Measurements from ENCODE around the gene ZNRF1. TPM values are rescaled to one million over a fixed set of nuclear protein-coding genes. Genes with fewer than 3 reads are reported as not detected.
"Not testable (repeated sequence)": the region's sequence is repeated elsewhere in the genome, so short reads cannot be mapped to it uniquely, and the experiment has no call there.

Gene ZNRF1
- total and polyA plus RNA-seq, 4 donors: 13.2 to 103 (median 54.9) TPM

DNA sequence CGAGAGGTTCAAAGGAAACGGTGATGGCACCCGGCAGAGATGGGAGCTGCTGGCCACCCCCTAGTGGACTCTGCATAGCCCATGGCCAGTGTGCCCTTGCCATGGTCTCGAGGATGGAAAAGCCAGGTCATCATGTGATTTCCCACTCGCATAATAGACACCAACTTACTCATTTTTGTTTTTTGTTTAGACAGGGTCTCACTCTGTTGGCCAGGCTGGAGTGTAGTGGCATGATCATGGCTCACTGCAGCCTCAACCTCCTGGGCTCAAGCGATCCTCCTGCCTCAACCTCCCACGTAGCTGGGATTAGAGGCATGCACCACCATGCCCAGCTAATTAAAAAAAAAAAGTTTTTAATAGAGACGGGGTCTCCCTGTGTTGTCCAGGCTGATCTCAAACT, 90.1 kb downstream of the ZNRF1 start:
- no peaks in the 10 kb centered on the region for H3K9me3 ChIP-seq (ENCODE audit: control insufficient read depth, insufficient read depth, low read length)
- H3K36me3 ChIP-seq (ENCODE audit: control insufficient read depth, insufficient read depth, low read length): peaks cover 6% of the 10 kb centered on the region
- no peak for DNase-seq (ENCODE audit: low read depth in 4 of 6, low spot score in 6 of 6)
- 83% methylated on average over 6 of the region's 8 CpGs for WGBS (ENCODE audit: insufficient coverage)
- no peak overlapping the region for H3K4me3 ChIP-seq (ENCODE audit: low read depth, low read length)
- no peak overlapping the region for H3K27ac ChIP-seq (ENCODE audit: low read depth, low read length)
- peaks cover 22% of the 10 kb centered on the region for H3K4me1 ChIP-seq (ENCODE audit: control insufficient read depth, insufficient read depth, low read length)
- no peaks in the 10 kb centered on the region for H3K27me3 ChIP-seq (ENCODE audit: control insufficient read depth, insufficient read depth, low read length)

DNA sequence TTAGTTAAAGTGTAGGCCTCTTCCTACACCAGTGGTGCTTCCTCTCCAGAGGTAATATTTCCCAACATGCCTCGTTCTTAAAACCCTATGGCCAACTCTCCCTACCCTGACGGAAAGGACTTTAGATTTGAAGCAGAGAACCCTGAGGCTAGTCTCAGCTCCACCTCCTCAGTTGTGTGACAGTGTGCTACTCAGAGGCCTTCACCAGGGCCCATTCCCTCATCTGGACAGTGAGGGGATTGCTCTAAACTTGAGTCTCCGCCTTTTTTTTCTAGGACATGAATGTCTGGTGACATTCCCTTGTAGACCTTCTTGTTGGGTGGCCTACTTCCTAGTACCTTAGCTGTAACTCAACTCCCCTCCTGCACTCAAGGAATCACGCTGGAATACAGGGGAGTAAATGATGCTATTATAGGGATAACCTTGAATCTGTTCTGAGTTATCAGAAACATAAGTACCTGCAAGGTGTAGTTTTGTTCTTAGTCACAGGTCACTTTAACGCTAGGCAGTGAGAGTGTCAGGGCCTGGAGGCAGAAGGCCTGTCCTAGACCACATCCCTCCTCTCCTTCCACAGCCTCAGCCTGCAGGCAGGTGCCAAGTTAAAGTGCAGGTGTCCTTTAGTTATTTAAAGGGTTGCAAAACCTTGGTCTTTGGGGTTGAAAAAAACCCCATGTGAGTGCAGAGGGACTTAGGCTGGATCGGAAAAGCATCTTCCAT, 90.8 kb downstream of the ZNRF1 start:
- no CpG with 5 or more reads among the region's 6 CpGs for WGBS (ENCODE audit: insufficient coverage)
- Histone ChIP-seq H3K4me3 (ENCODE audit: low read depth, low read length) (no peak overlapping the region), H3K4me1 (ENCODE audit: control insufficient read depth, insufficient read depth, low read length) (peaks cover 29% of the 10 kb centered on the region), H3K36me3 (ENCODE audit: control insufficient read depth, insufficient read depth, low read length) (peaks cover 12% of the 10 kb centered on the region), H3K27ac (ENCODE audit: low read depth, low read length) (no peak overlapping the region), H3K27me3 (ENCODE audit: control insufficient read depth, insufficient read depth, low read length) (no peaks in the 10 kb centered on the region), H3K9me3 (ENCODE audit: control insufficient read depth, insufficient read depth, low read length) (no peaks in the 10 kb centered on the region)
- no peak for DNase-seq (ENCODE audit: low read depth in 4 of 6, low spot score in 6 of 6)

DNA sequence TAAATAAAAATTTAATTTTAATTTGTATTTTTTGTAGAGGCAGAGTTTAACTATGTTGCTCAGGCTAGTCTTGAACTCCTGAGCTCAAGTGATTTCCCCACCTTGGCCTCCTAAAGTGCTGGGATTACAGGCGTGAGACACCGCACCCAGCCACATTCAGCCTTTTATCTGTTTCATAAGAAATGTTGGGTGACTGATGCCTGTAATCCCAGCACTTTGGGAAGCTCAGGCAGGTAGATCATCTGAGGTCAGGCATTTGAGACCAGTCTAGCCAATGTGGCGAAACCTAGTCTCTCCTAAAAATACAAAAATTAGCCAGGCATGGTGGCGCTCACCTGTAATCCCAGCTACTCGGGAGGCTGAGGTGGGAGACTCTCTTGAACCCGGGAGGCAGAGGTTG, 92.1 kb downstream of the ZNRF1 start:
- 94% methylated on average over 3 of the region's 6 CpGs for WGBS (ENCODE audit: insufficient coverage)
- H3K4me3 ChIP-seq (ENCODE audit: low read depth, low read length); DNase-seq (ENCODE audit: low read depth in 4 of 6, low spot score in 6 of 6); H3K27ac ChIP-seq (ENCODE audit: low read depth, low read length); H3K9me3 ChIP-seq (ENCODE audit: control insufficient read depth, insufficient read depth, low read length); H3K27me3 ChIP-seq (ENCODE audit: control insufficient read depth, insufficient read depth, low read length): not testable (repeated sequence)
- peaks cover 42% of the 10 kb centered on the region for H3K4me1 ChIP-seq (ENCODE audit: control insufficient read depth, insufficient read depth, low read length)
- peaks cover 24% of the 10 kb centered on the region for H3K36me3 ChIP-seq (ENCODE audit: control insufficient read depth, insufficient read depth, low read length)

DNA sequence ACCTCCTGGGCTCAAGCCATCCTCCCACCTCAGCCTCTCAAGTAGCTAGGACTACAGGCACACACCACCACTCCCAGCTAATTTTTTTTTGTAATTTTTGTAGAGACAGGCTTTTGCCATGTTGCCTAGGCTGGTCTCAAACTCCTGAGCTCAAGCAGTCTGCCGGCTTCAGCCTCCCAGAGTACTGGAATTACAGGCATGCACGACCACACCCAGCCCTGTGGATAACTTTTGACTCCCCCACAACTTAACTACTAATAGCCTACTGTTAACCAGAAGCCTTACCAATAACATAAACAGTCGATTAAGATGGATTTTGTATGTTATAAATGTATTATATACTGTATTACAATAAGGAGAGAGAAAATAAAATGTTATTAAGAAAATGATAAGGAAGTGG, 92.8 kb downstream of the ZNRF1 start:
- H3K4me1 ChIP-seq (ENCODE audit: control insufficient read depth, insufficient read depth, low read length): peaks cover 45% of the 10 kb centered on the region
- WGBS (ENCODE audit: insufficient coverage): 40% methylated on average over 1 of the region's 3 CpGs

DNA sequence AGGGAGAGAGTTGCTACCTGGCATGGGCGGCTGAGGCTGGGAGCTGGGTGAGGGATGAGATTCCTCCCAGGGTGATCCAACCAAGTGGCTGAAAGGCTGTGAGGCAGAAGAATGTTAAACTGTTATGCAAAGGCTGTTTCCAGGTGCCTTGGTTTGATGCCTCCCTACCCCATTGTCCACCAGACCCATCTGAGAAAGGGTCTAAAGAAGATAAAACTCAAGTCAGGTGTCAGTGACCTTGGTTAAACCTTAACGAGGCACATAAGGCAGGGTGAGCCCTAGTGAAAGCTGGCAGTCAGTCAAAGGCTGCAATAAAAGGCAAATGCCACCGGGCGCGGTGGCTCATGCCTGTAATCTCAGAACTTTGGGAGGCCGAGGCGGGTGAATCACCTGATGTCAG, 94.0 kb downstream of the ZNRF1 start:
- H3K4me1 ChIP-seq (ENCODE audit: control insufficient read depth, insufficient read depth, low read length): peaks cover 47% of the 10 kb centered on the region
- WGBS (ENCODE audit: insufficient coverage): 75% methylated on average over 7 of the region's 7 CpGs
- no peak for DNase-seq (ENCODE audit: low read depth in 4 of 6, low spot score in 6 of 6)
- peaks cover 29% of the 10 kb centered on the region for H3K36me3 ChIP-seq (ENCODE audit: control insufficient read depth, insufficient read depth, low read length)
- no peaks in the 10 kb centered on the region for H3K9me3 ChIP-seq (ENCODE audit: control insufficient read depth, insufficient read depth, low read length)
- H3K27me3 ChIP-seq (ENCODE audit: control insufficient read depth, insufficient read depth, low read length): no peaks in the 10 kb centered on the region
- no peak overlapping the region for H3K4me3 ChIP-seq (ENCODE audit: low read depth, low read length)
- H3K27ac ChIP-seq (ENCODE audit: low read depth, low read length): no peak overlapping the region

More for the DNA sequence above, 92.8 kb downstream of the ZNRF1 start:
- DNase-seq (ENCODE audit: low read depth in 4 of 6, low spot score in 6 of 6); H3K9me3 ChIP-seq (ENCODE audit: control insufficient read depth, insufficient read depth, low read length); H3K4me3 ChIP-seq (ENCODE audit: low read depth, low read length); H3K27ac ChIP-seq (ENCODE audit: low read depth, low read length); H3K27me3 ChIP-seq (ENCODE audit: control insufficient read depth, insufficient read depth, low read length): not testable (repeated sequence)
- H3K36me3 ChIP-seq (ENCODE audit: control insufficient read depth, insufficient read depth, low read length): peaks cover 28% of the 10 kb centered on the region

DNA sequence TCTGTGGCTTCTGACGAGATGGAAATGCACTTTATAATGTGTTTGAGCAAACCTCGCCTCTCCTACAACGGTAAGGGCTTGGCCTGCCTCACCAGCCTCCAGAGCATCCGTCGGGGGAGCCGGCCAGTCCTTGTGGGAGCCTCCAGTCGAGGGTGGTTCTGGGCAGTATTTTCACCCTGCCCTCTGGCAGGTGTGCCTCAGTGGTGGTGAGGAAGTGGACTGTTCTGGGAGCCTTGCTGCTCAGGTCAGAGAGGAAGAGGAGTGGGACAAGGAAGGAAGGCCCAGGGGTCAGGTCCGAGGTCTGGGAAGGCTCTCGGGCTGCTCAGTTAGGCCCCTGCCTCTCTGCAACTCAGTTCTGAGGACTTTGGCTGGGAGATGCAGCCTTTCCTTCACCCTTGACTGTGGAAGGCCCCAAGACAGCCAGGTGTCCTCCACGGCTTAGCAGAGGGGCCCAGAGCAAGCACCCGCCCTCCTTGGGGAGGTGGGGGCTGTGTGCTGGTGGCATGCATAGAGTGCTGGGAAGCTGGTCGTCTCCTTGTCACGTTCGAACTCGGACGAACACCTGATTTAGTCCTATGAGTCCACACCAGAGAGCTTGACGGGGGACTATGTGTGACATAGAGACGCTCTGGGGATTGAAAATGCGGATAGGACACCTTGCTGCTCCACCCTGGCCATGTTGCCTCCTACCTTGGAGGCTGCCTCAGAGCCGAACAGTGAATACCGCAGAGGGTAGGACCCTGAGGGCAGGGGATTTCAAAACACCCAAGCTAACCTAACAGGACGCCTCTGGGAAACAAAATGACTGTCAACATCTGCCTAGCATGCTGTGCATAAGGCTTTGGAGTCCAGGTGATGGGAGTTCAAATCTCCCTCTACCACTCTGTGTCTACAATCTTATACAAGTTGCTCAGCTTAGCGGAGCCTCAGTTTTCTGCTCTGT, 95.0 kb downstream of the ZNRF1 start:
- H3K36me3 ChIP-seq (ENCODE audit: control insufficient read depth, insufficient read depth, low read length): peaks cover 38% of the 10 kb centered on the region
- H3K9me3 ChIP-seq (ENCODE audit: control insufficient read depth, insufficient read depth, low read length): no peaks in the 10 kb centered on the region
- no peak overlapping the region for H3K4me3 ChIP-seq (ENCODE audit: low read depth, low read length)
- peak overlapping the region; percentile 61 for H3K27ac ChIP-seq (ENCODE audit: low read depth, low read length)
- H3K27me3 ChIP-seq (ENCODE audit: control insufficient read depth, insufficient read depth, low read length): no peaks in the 10 kb centered on the region
- DNase-seq (ENCODE audit: low read depth in 4 of 6, low spot score in 6 of 6): no peak
- H3K4me1 ChIP-seq (ENCODE audit: control insufficient read depth, insufficient read depth, low read length): peaks cover 51% of the 10 kb centered on the region
- 95% methylated on average over 22 of the region's 23 CpGs for WGBS (ENCODE audit: insufficient coverage)

DNA sequence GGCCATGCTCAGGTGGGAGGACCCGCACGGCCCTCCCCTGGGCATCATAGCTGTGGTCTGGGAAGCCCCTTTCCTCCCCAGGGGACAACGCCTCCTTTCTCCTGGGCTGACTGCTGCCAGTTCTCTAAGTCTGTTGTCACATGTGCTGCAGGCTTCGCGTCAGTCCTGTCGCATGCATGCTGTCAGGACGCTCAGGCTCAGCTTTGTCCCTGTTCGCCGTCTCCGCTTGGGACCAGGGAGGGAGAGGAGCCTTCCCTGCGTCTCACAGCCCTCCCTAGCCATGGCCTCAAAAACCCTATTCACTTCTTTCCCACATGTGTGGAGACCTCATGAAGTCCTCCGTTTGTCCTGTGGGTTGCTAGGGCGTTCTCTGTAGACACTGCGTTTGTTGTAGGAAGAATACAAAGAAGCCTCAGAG, 96.4 kb downstream of the ZNRF1 start:
- DNase-seq (ENCODE audit: low read depth in 4 of 6, low spot score in 6 of 6): peak in 3 of 6 donors; percentile 30 to 69 (median 68)
- Histone ChIP-seq H3K9me3 (ENCODE audit: control insufficient read depth, insufficient read depth, low read length) (no peaks in the 10 kb centered on the region), H3K4me3 (ENCODE audit: low read depth, low read length) (no peak overlapping the region), H3K36me3 (ENCODE audit: control insufficient read depth, insufficient read depth, low read length) (peaks cover 38% of the 10 kb centered on the region), H3K27ac (ENCODE audit: low read depth, low read length) (peak overlapping the region; percentile 61), H3K27me3 (ENCODE audit: control insufficient read depth, insufficient read depth, low read length) (no peaks in the 10 kb centered on the region), H3K4me1 (ENCODE audit: control insufficient read depth, insufficient read depth, low read length) (peaks cover 64% of the 10 kb centered on the region)
- 52% methylated on average over 12 of the region's 14 CpGs for WGBS (ENCODE audit: insufficient coverage)

DNA sequence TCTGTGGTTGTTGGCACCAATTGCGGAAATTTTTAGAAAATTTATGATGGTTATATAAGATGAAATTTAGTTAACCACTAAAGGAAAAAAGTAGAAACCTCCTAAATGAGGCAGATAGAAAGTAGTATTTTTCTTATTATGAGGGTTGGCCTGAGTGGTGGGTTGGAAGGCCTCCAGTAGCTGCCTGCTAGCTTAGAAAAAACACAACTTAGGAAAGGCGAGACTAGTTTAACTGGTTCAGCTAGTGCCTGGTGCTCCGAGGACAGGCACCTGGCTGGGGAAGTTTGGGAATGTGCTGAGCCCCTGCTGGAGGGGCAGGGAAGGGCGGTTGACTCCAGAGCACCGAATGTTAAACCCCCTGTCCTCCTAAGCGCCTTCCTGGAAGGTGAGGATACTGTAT, 97.8 kb downstream of the ZNRF1 start:
- 57% methylated on average over 4 of the region's 6 CpGs for WGBS (ENCODE audit: insufficient coverage)
- DNase-seq (ENCODE audit: low read depth in 4 of 6, low spot score in 6 of 6): no peak

DNA sequence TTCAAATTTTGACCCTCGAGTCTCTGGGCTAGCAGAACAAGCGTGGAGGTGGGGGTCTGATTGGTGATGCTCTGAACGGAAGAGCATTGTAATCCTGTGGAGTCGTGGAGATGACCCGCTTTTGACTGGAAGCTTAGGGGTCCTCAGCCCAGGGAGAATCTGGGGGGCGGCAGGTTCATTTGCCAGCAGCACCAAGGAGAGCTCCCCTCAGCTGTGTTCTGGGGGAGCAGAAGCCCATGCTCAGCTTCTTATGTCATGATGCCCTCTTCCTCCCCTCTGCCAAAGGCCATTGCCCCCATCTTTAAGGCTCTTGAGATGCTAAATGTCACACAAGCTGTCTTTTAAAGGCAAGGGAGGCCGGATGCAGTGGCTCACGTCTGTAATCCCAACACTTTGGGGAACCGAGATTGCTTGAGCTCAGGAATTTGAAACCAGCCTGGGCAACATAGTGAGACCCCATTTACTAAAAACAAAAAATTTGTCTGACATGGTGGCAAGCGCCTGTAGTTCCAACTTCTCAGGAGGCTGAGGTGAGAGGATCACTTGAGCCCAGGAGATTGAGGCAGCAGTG, 98.5 kb downstream of the ZNRF1 start:
- H3K27me3 ChIP-seq (ENCODE audit: control insufficient read depth, insufficient read depth, low read length): no peaks in the 10 kb centered on the region
- peaks cover 38% of the 10 kb centered on the region for H3K36me3 ChIP-seq (ENCODE audit: control insufficient read depth, insufficient read depth, low read length)
- no peak overlapping the region for H3K4me3 ChIP-seq (ENCODE audit: low read depth, low read length)
- DNase-seq (ENCODE audit: low read depth in 4 of 6, low spot score in 6 of 6): no peak
- peaks cover 64% of the 10 kb centered on the region for H3K4me1 ChIP-seq (ENCODE audit: control insufficient read depth, insufficient read depth, low read length)
- WGBS (ENCODE audit: insufficient coverage): 93% methylated on average over 7 of the region's 10 CpGs
- no peak overlapping the region for H3K27ac ChIP-seq (ENCODE audit: low read depth, low read length)
- H3K9me3 ChIP-seq (ENCODE audit: control insufficient read depth, insufficient read depth, low read length): no peaks in the 10 kb centered on the region

More for the DNA sequence above, 97.8 kb downstream of the ZNRF1 start:
- H3K27me3 ChIP-seq (ENCODE audit: control insufficient read depth, insufficient read depth, low read length): no peaks in the 10 kb centered on the region
- H3K27ac ChIP-seq (ENCODE audit: low read depth, low read length): peak overlapping the region; percentile 33
- peaks cover 38% of the 10 kb centered on the region for H3K36me3 ChIP-seq (ENCODE audit: control insufficient read depth, insufficient read depth, low read length)
- no peak overlapping the region for H3K4me3 ChIP-seq (ENCODE audit: low read depth, low read length)
- peaks cover 64% of the 10 kb centered on the region for H3K4me1 ChIP-seq (ENCODE audit: control insufficient read depth, insufficient read depth, low read length)
- no peaks in the 10 kb centered on the region for H3K9me3 ChIP-seq (ENCODE audit: control insufficient read depth, insufficient read depth, low read length)

Measured in spinal cord (tissue), 10 donors.